ENCODE measurements around the gene GNAO1.

- TF ChIP-seq CTCF (conservative IDR thresholded peaks at IDR 0.05; ENCODE audit: low read depth, low read length) (no peak), EZH2phosphoT487 (IDR thresholded peaks at IDR 0.05; ENCODE audit: borderline replicate concordance, low read length) (no peak)
Observed at GRCh38 chr16:56318827-56319140, 127.5 kb downstream of the GNAO1 start.

Data from PC-3 (cell line).